Osteoblast (primary cell): ENCODE measurements around the gene ATRNL1. TPM values are rescaled to one million over a fixed set of nuclear protein-coding genes. Genes with fewer than 3 reads are reported as not detected.
"Not testable (repeated sequence)": the region's sequence is repeated elsewhere in the genome, so short reads cannot be mapped to it uniquely, and the experiment has no call there.

Source experiments
- DNase-seq: peaks from one replicate; pipeline ENCODE4 v3.0.0; 2011; ENCODE audit warnings: low spot score, mixed read lengths; ENCODE audit not compliant: insufficient read length; ENCODE audit errors: missing footprints
- H2AFZ ChIP-seq: 2 replicates; pipeline ENCODE4 v1.6.0; 2011; ENCODE audit warnings: mild to moderate bottlenecking, low read length
- H3K27ac ChIP-seq: 2 replicates; pipeline ENCODE4 v1.5.1; 2011; ENCODE audit warnings: mild to moderate bottlenecking, low read depth, low read length, moderate library complexity
- H3K27me3 ChIP-seq: 2 replicates; pipeline ENCODE4 v1.6.0; 2012; ENCODE audit warnings: mild to moderate bottlenecking, control low read depth, inconsistent platforms, low read length, moderate library complexity; ENCODE audit not compliant: insufficient read depth
- H3K36me3 ChIP-seq: 2 replicates; pipeline ENCODE4 v1.5.1; 2011; ENCODE audit warnings: mild to moderate bottlenecking, low read length, control low read depth, moderate library complexity; ENCODE audit not compliant: insufficient read depth
- H3K4me1 ChIP-seq: 2 replicates; pipeline ENCODE4 v1.5.1; 2011; ENCODE audit warnings: mild to moderate bottlenecking, low read length, control low read depth, moderate library complexity; ENCODE audit not compliant: insufficient read depth
- H3K4me2 ChIP-seq: 2 replicates; pipeline ENCODE4 v1.6.0; 2011; ENCODE audit warnings: mild to moderate bottlenecking, low read length; ENCODE audit not compliant: insufficient read depth
- H3K4me3 ChIP-seq: fragments of 200-600 bp; sonication (generic); 3 replicates; pipeline ENCODE4 v1.5.1; 2012; ENCODE audit warnings: mild to moderate bottlenecking, low read length, inconsistent platforms; ENCODE audit not compliant: insufficient read depth
- H3K79me2 ChIP-seq: 2 replicates; pipeline ENCODE4 v1.6.0; 2012; ENCODE audit warnings: mild to moderate bottlenecking, low read length, control low read depth, inconsistent platforms; ENCODE audit not compliant: insufficient read depth
- H3K9me3 ChIP-seq: 2 replicates; pipeline ENCODE4 v1.5.1; 2011; ENCODE audit warnings: low read depth, low read length, control low read depth
- H4K20me1 ChIP-seq: 2 replicates; pipeline ENCODE4 v1.6.0; 2012; ENCODE audit warnings: mild to moderate bottlenecking, low read length, control low read depth; ENCODE audit not compliant: insufficient read depth
- total RNA-seq: library from RNA; depleted of rRNA; stranded (reverse); fragments of >200 nt; gene quantifications from 2 replicates; pipeline ENCODE4 v1.2.3, GENCODE V29; 2012
- TF ChIP-seq, protein P1 (sequence below): IDR thresholded peaks from 2 replicates; pipeline ENCODE4 v1.5.1; 2011; ENCODE audit warnings: mild to moderate bottlenecking, low read depth, low read length, moderate library complexity; ENCODE audit errors: extremely low read depth

ATRNL1 gene
- total RNA-seq, 1 donor, result 1.4 TPM

GRCh38 chr10:115219203-115219602, 126.0 kb downstream of the ATRNL1 start:
- no peaks in the 10 kb centered on the region for H3K79me2 ChIP-seq
- TF ChIP-seq, protein P1, sequence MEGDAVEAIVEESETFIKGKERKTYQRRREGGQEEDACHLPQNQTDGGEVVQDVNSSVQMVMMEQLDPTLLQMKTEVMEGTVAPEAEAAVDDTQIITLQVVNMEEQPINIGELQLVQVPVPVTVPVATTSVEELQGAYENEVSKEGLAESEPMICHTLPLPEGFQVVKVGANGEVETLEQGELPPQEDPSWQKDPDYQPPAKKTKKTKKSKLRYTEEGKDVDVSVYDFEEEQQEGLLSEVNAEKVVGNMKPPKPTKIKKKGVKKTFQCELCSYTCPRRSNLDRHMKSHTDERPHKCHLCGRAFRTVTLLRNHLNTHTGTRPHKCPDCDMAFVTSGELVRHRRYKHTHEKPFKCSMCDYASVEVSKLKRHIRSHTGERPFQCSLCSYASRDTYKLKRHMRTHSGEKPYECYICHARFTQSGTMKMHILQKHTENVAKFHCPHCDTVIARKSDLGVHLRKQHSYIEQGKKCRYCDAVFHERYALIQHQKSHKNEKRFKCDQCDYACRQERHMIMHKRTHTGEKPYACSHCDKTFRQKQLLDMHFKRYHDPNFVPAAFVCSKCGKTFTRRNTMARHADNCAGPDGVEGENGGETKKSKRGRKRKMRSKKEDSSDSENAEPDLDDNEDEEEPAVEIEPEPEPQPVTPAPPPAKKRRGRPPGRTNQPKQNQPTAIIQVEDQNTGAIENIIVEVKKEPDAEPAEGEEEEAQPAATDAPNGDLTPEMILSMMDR, result no peak
- H4K20me1 ChIP-seq, result no peaks in the 10 kb centered on the region
- no peaks in the 10 kb centered on the region for H3K27me3 ChIP-seq
- H2AFZ ChIP-seq, result no peak overlapping the region
- no peaks in the 10 kb centered on the region for H3K9me3 ChIP-seq
- no peaks in the 10 kb centered on the region for H3K36me3 ChIP-seq
- H3K27ac ChIP-seq, result no peak overlapping the region
- H3K4me3 ChIP-seq, result no peak overlapping the region
- no peak overlapping the region for H3K4me2 ChIP-seq
- DNase-seq, result no peak
- no peaks in the 10 kb centered on the region for H3K4me1 ChIP-seq

- H3K79me2 ChIP-seq, result no peaks in the 10 kb centered on the region
- no peak for DNase-seq
- H3K27ac ChIP-seq, result no peak overlapping the region
- H3K4me2 ChIP-seq, result no peak overlapping the region
- H4K20me1 ChIP-seq, result no peaks in the 10 kb centered on the region
- no peak overlapping the region for H3K4me3 ChIP-seq
- TF ChIP-seq, protein P1, result no peak
- H2AFZ ChIP-seq, result no peak overlapping the region
- no peaks in the 10 kb centered on the region for H3K4me1 ChIP-seq
- no peaks in the 10 kb centered on the region for H3K9me3 ChIP-seq
- H3K27me3 ChIP-seq, result no peaks in the 10 kb centered on the region
- H3K36me3 ChIP-seq, result no peaks in the 10 kb centered on the region
Measured at GRCh38 chr10:115222039-115222438, 128.9 kb downstream of the ATRNL1 start.

DNA sequence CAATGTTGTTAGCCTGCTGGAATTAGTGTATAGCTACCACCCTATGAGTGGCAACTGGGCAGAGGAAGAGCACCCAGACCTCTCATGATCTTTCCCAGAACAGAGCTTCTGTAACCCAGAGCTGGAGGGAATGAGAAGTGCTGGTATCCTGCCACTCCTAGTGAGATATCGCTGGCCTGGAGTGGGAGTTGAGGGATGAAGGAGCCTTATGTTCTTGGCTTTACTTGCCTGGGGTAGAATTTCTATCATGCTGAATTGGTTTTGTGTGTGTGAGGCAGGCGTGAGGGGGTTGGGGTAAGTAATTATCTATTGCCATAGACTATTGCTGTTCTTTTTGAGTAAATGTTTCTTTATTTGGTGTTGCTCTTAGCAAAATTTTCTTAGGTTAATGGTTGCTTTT, 146.6 kb downstream of the ATRNL1 start:
- no peaks in the 10 kb centered on the region for H3K4me1 ChIP-seq
- no peak overlapping the region for H2AFZ ChIP-seq
- H3K36me3 ChIP-seq, result no peaks in the 10 kb centered on the region
- H3K27ac ChIP-seq, result no peak overlapping the region
- no peak overlapping the region for H3K4me2 ChIP-seq
- no peaks in the 10 kb centered on the region for H4K20me1 ChIP-seq
- H3K4me3 ChIP-seq, result no peak overlapping the region
- H3K9me3 ChIP-seq, result no peaks in the 10 kb centered on the region
- TF ChIP-seq, protein P1, result no peak
- no peak for DNase-seq
- no peaks in the 10 kb centered on the region for H3K79me2 ChIP-seq
- no peaks in the 10 kb centered on the region for H3K27me3 ChIP-seq

DNA sequence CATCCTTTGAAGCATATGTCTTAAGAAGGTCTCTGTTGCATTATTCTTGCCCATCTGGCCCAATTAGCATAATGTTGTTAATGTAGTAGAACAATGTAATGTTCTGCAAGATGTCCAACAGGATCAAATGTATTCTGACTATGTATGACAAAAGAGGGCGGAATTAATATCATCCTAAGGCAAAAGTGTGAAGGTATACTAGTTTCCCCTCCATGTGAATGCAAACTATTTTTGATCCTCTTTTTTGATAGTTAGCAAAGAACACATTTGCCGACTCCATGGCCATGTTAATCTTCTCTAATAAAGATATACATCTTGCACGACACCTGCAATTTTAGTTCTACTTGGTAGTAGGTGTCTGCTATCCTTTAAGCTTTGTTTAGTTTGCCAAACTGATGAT, 157.6 kb downstream of the ATRNL1 start:
- no peaks in the 10 kb centered on the region for H3K36me3 ChIP-seq
- no peaks in the 10 kb centered on the region for H4K20me1 ChIP-seq
- no peak overlapping the region for H3K27ac ChIP-seq
- no peaks in the 10 kb centered on the region for H3K9me3 ChIP-seq
- H3K4me3 ChIP-seq, result no peak overlapping the region
- no peak for DNase-seq
- H3K4me1 ChIP-seq, result no peaks in the 10 kb centered on the region
- no peak overlapping the region for H3K4me2 ChIP-seq
- H2AFZ ChIP-seq, result no peak overlapping the region
- TF ChIP-seq, protein P1, result no peak
- no peaks in the 10 kb centered on the region for H3K27me3 ChIP-seq
- no peaks in the 10 kb centered on the region for H3K79me2 ChIP-seq

DNA sequence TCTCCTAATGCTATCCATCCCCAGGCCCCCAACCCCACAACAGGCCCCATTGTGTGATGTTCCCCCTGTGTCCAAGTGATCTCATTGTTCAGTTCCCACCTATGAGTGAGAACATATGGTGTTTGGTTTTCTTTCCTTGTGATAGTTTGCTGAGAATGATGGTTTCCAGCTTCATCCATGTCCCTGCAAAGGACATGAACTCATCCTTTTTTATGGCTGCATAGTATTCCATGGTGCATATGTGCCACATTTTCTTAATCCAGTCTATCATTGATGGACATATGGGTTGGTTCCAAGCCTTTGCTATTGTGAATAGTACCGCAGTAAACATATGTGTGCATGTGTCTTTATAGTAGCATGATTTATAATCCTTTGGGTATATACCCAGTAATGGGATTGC, 160.6 kb downstream of the ATRNL1 start:
- H2AFZ ChIP-seq, H3K4me3 ChIP-seq, H3K4me1 ChIP-seq, H3K36me3 ChIP-seq, DNase-seq, H3K79me2 ChIP-seq, H3K4me2 ChIP-seq, H3K27ac ChIP-seq, H3K9me3 ChIP-seq, H4K20me1 ChIP-seq, H3K27me3 ChIP-seq: not testable (repeated sequence)
